OCI-M2 (cell line): ENCODE measurements around the gene NFATC2IP.
"Not testable (repeated sequence)": the region's sequence is repeated elsewhere in the genome, so short reads cannot be mapped to it uniquely, and the experiment has no call there.

Experiments
- DNase-seq: peaks from one replicate; lab custom pipeline; 2025; ENCODE audit not compliant: unreplicated experiment; lab: John Stamatoyannopoulos, UW

NFATC2IP gene

GRCh38 chr16:28967156-28967555 is 16.4 kb downstream of the NFATC2IP start:
- no peak for DNase-seq

- DNase-seq, result not testable (repeated sequence)
Measured at GRCh38 chr16:28969696-28970095, 19.0 kb downstream of the NFATC2IP start.

DNA sequence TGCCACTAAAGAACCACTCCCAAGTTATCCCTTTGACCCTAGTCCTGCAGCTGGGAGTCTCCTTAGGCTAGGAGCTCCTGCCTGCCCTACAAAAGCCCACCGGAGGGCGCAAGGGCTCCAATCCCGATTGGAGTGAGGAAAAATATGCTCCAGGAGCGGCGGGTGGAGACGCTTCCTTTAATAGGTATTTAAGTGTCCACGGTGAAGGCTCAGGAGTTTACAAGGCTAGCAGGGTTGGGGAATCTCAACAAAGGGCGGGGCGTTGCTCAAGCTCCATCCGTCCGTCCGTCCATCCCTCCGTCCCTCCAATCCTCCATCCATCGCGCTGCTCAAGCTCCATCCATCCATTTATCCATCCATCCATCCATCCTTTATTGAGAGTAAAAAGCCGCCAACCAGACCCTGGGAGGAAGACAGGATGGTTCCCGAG is 23.3 kb downstream of the NFATC2IP start:
- no peak for DNase-seq

- peak; percentile 45 for DNase-seq
Measured at GRCh38 chr16:28974437-28975157, 23.9 kb downstream of the NFATC2IP start, which contains the start of gene SPNS1. TSS of gene SPNS1 (plus strand) at chr16:28974778. CDS start at chr16:28975152, 374 bp downstream.

DNA sequence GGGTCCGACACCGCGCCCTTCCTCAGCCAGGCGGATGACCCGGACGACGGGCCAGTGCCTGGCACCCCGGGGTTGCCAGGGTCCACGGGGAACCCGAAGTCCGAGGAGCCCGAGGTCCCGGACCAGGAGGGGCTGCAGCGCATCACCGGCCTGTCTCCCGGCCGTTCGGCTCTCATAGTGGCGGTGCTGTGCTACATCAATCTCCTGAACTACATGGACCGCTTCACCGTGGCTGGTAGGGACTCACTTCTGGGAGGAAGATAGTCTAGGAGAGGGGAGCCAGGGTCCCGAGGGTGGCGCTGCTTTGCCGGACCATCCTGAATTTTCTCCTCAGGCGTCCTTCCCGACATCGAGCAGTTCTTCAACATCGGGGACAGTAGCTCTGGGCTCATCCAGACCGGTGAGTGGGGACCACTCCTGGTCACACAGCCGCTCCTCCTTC is 24.4 kb downstream of the NFATC2IP start:
- DNase-seq, result no peak

DNA sequence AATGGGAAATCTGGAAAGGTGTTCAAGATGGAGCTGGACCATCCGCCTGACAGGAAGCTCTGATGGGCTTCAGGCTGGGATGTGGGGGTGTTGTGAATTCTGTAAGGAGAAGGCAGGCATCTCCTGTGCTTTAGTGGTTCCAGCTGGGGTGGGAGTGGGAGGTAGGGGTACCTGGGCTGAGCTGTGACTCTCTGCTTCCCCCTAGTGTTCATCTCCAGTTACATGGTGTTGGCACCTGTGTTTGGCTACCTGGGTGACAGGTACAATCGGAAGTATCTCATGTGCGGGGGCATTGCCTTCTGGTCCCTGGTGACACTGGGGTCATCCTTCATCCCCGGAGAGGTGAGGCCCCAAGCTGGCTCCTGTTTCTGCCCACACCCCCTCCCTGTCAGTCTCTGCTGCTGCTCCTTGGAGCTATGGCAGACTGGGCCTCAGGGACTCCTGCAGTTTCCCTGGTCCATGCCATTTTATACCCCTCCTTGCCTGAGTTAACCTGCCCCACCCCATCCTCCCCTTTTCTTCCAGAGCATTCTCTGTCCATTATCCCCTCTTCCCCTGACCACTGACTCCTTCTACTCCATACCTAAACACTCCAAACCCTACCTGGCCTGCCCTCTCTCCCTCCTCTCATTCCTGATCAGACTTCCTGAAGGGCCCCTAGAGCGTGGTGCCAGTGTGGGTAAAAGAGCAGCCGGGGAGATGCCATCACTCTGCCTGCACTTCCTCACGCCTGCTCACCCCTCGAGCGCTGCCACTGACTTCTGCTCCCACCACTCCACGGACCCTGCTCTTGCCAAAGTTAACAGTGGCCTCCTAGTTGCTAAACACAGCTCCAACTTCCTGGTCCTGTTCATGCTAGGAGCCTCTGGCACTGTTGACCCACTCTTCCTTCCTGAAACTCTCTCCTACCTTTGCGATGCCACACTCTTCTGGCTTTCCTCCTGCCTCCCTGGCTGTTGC is 27.2 kb downstream of the NFATC2IP start:
- no peak for DNase-seq

GRCh38 chr16:28980330-28980729 is 29.6 kb downstream of the NFATC2IP start:
- DNase-seq, result not testable (repeated sequence)

DNA sequence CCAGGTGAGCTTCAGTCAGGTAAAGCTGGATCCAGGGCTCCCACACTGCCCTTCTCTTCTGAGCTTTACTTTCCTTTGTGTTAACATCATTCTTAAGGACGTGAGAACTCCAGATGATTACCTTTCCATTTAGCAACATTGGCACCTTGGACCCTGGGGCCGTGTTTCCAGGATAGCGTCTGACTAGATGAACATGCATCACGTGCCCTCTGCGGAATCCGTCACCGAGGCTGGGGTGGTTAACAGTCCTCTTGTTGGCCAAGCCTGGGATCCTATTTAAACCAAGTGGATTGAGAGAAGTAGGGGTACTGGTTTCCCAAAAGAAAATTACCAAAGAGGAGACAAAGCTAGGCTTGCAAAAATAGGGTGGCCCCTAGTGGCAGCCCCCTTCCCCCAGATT is 30.2 kb downstream of the NFATC2IP start:
- no peak for DNase-seq

GRCh38 chr16:28981517-28981916 is 30.8 kb downstream of the NFATC2IP start:
- no peak for DNase-seq

DNA sequence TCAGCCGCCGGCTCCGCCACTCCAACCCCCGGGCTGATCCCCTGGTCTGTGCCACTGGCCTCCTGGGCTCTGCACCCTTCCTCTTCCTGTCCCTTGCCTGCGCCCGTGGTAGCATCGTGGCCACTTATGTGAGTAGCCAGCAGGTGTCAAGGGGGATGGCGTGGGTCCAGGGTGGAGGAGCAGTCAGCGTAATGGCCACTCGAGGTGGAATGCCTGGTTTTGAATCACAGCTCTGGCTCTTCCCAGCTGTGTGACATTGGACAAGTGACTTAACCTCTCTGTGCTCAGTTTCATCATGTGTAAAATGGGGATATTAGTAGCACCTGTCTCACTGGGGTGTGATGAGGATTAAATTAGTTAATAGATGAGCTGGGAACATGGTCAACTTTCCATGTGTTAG is 31.7 kb downstream of the NFATC2IP start:
- DNase-seq, result no peak

DNA sequence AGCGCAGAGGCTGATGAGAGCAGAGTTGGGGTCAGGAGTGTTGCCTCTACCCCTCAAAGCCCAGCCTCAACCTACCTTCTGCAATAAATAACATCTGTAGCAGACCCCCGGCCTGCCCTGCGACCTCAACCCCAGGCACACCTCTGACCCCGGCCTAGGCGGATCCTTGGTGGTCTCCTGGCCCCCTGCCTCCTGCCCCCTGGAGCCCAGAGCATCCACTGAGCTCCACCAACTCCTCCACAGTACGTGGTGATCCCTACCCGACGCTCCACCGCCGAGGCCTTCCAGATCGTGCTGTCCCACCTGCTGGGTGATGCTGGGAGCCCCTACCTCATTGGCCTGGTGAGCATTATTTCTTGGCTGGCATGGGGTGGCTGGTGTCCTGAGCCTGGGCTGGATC is 32.2 kb downstream of the NFATC2IP start:
- DNase-seq, result no peak

- DNase-seq, result no peak
Measured at GRCh38 chr16:28983644-28984043, 32.9 kb downstream of the NFATC2IP start.

DNA sequence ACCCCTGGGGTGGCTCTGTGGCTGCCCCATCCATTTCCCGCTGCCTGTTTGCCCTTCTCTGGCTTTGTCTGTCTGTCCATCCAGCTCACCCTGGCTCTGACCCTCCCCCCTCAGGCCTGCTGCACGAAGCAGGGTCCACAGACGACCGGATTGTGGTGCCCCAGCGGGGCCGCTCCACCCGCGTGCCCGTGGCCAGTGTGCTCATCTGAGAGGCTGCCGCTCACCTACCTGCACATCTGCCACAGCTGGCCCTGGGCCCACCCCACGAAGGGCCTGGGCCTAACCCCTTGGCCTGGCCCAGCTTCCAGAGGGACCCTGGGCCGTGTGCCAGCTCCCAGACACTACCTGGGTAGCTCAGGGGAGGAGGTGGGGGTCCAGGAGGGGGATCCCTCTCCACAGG is 33.4 kb downstream of the NFATC2IP start:
- no peak for DNase-seq

- DNase-seq, result no peak
Measured at GRCh38 chr16:28984619-28985135, 33.9 kb downstream of the NFATC2IP start, which contains the start of gene LAT. TSS of gene LAT (plus strand) at chr16:28985052. CDS start at chr16:28985418, 366 bp downstream.

DNA sequence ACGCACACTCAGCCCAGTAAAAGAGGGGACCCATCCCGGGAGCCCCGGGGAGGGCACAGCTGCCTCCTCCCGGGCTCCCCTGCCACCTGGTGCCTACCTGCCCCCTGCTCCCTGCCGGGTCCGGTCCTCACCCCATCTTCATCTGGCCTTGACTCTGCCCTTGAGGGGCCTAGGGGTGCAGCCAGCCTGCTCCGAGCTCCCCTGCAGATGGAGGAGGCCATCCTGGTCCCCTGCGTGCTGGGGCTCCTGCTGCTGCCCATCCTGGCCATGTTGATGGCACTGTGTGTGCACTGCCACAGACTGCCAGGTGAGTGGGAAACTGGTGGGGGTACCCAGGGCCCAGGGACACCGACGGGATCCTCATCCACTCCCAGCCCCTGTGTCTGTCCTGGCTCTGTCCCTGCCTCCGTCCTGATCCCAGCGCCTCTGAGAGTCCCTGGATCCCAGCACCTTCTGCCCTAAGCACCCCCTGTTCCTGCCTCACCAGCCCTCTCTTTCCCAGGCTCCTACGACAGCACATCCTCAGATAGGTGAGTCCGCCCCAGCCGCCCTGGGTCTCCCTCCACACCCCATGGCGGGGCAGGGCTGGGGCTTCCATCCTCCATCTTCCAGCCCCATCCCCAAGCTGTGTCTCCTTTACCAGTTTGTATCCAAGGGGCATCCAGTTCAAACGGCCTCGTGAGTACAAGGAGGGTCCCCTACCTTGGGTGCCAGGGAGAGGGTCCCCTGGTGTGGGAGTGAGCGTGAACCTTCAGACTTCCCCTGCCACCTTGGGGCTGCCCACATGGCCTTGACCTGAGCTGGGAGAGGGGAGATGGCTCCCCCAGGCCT is 34.7 kb downstream of the NFATC2IP start:
- DNase-seq, result no peak

GRCh38 chr16:28986046-28986445 is 35.3 kb downstream of the NFATC2IP start:
- no peak for DNase-seq

DNA sequence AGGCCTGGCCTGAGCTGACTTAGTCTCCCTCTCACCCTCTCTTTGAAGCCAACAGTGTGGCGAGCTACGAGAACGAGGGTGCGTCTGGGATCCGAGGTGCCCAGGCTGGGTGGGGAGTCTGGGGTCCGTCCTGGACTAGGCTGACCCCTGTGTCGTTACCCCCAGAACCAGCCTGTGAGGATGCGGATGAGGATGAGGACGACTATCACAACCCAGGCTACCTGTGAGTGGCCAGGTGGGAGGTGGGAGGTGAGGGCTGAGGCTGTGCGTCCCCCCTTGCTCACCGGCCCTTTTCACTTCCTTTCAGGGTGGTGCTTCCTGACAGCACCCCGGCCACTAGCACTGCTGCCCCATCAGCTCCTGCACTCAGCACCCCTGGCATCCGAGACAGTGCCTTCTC is 35.8 kb downstream of the NFATC2IP start:
- DNase-seq, result no peak

- DNase-seq, result no peak
Measured at GRCh38 chr16:28987170-28987853, 36.6 kb downstream of the NFATC2IP start.

GRCh38 chr16:28989363-28989762 is 38.6 kb downstream of the NFATC2IP start:
- no peak for DNase-seq
